Natural killer cell (primary cell): ENCODE results near the gene ODAM. TPM values are rescaled to one million over a fixed set of nuclear protein-coding genes. Genes with fewer than 3 reads are reported as not detected.
"Not testable (repeated sequence)": the region's sequence is repeated elsewhere in the genome, so short reads cannot be mapped to it uniquely, and the experiment has no call there.

Experiments
- ATAC-seq, 3 donors: fragments of 150-1000 bp in 2 of 3; fragments of 200-7000 bp in 1 of 3; cut with Tn5 transposase; 1 replicate in 1 of 3; 2 replicates in 2 of 3; pipeline ENCODE4 v1.10.0; 2021; ENCODE audit warnings: mild to moderate bottlenecking in 2 of 3, moderate library complexity in 2 of 3
- DNase-seq, 2 donors: peaks; one replicate each; pipeline versions ENCODE4 v3.0.0 to v3.0.0-alpha.2; 2013 to 2021; ENCODE audit warnings: mixed read lengths in 1 of 2
- H3K27ac ChIP-seq: one replicate; pipeline ENCODE4 v1.5.1; 2013; ENCODE audit warnings: mild to moderate bottlenecking, low read length
- H3K27me3 ChIP-seq: one replicate; pipeline ENCODE4 v1.6.1; 2013; ENCODE audit warnings: low read length; ENCODE audit not compliant: control insufficient read depth, insufficient read depth
- H3K36me3 ChIP-seq: one replicate; pipeline ENCODE4 v1.6.1; 2013; ENCODE audit warnings: low read length; ENCODE audit not compliant: control insufficient read depth, insufficient read depth
- H3K4me1 ChIP-seq: one replicate; pipeline ENCODE4 v1.6.1; 2013; ENCODE audit warnings: low read length; ENCODE audit not compliant: control insufficient read depth, insufficient read depth
- H3K4me3 ChIP-seq: one replicate; pipeline ENCODE4 v1.5.1; 2013; ENCODE audit warnings: low read length
- H3K9me3 ChIP-seq: one replicate; pipeline ENCODE4 v1.6.1; 2013; ENCODE audit warnings: low read length; ENCODE audit not compliant: control insufficient read depth, insufficient read depth
- H3K27ac Mint-ChIP-seq, 2 donors: one replicate each; pipeline ENCODE4 v1.8.0; 2022; ENCODE audit warnings: mild to moderate bottlenecking in 2 of 2, mixed read lengths in 2 of 2, moderate library complexity in 1 of 2
- H3K27me3 Mint-ChIP-seq, 2 donors: one replicate each; pipeline ENCODE4 v1.8.0; 2022; ENCODE audit warnings: low read depth in 2 of 2, mixed read lengths in 2 of 2
- H3K36me3 Mint-ChIP-seq: one replicate; pipeline ENCODE4 v1.8.0; 2022; ENCODE audit warnings: mixed read lengths
- H3K4me1 Mint-ChIP-seq, 2 donors: one replicate each; pipeline ENCODE4 v1.8.0; 2022; ENCODE audit warnings: mixed read lengths in 2 of 2
- H3K4me3 Mint-ChIP-seq: one replicate; pipeline ENCODE4 v1.8.0; 2022; ENCODE audit warnings: mild to moderate bottlenecking, moderate library complexity, mixed read lengths
- H3K9me3 Mint-ChIP-seq, 2 donors: one replicate each; pipeline ENCODE4 v1.8.0; 2022; ENCODE audit warnings: mixed read lengths in 2 of 2
- WGBS: methylation state at CpG from one replicate; pipeline ENCODE4 v1.1.7; 2013; ENCODE audit warnings: missing lambda C conversion rate; ENCODE audit not compliant: insufficient coverage; 5-methylcytosine and 5-hydroxymethylcytosine counted together
- intact Hi-C: fragments of 100-400 bp; cut with micrococcal nuclease; formaldehyde crosslinking; loops from one replicate; pipeline ENCODE4 v1.14.2; 2022
- total RNA-seq, 4 donors: library from RNA; stranded (reverse); fragments of 120-200 nt in 1 of 4; gene quantifications; one replicate each; pipeline versions ENCODE4 v1.2.3 to v1.2.4, GENCODE V29; 2013 to 2022
- TF ChIP-seq, protein P1 (sequence below): fragments of 200-600 bp; IDR thresholded peaks from one replicate; pipeline ENCODE4 v1.8.0; 2022; ENCODE audit warnings: antibody characterized with exemption

Gene ODAM
- total RNA-seq, 3 donors from 2014 or later (not counting 1 experiment from before 2014, with no cell fraction given) = not detected

DNA sequence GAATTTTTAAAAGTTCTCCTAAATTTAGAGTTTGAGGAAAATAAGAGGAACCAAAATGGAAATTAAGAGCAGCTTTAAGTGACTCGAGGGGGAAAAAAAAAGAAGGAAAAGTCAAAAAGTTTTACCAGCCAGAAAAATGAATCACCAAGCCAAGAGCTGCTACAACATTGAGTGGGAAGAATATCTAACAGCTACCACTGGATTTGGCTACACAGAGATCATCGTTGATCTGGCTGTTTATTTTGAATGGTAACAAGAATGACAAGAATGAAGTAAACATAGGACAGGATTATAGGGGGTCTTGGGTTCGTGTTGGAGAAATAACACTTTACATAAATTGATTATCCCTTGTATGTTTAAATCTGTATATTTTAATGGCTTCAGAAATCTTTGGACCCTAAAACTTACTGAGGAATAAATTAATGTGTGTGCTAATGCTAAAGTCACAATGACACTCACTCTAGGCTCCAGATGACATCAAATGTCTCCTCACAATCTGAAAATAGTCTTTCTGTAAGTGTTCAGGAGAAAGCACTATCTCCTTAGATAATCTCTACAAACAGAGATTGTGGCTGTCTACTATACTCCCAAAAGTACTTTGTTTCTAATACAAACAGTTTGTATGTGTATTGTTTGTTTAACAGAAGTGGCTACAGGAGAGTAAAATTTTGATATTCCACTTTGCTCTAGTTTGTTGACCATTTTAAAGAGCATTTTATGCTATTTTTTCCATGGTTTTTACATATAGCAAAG, 43.8 kb downstream of the ODAM start:
- TF ChIP-seq, protein P1, sequence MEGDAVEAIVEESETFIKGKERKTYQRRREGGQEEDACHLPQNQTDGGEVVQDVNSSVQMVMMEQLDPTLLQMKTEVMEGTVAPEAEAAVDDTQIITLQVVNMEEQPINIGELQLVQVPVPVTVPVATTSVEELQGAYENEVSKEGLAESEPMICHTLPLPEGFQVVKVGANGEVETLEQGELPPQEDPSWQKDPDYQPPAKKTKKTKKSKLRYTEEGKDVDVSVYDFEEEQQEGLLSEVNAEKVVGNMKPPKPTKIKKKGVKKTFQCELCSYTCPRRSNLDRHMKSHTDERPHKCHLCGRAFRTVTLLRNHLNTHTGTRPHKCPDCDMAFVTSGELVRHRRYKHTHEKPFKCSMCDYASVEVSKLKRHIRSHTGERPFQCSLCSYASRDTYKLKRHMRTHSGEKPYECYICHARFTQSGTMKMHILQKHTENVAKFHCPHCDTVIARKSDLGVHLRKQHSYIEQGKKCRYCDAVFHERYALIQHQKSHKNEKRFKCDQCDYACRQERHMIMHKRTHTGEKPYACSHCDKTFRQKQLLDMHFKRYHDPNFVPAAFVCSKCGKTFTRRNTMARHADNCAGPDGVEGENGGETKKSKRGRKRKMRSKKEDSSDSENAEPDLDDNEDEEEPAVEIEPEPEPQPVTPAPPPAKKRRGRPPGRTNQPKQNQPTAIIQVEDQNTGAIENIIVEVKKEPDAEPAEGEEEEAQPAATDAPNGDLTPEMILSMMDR = no peak
- no peaks in the 10 kb centered on the region for H3K27me3 ChIP-seq
- ATAC-seq (no peak), DNase-seq (no peak)
- no peaks in the 10 kb centered on the region for H3K4me1 ChIP-seq
- intact Hi-C loops = no loop called here
- H3K27ac Mint-ChIP-seq = no peak overlapping the region
- H3K36me3 ChIP-seq = no peaks in the 10 kb centered on the region
- H3K9me3 ChIP-seq = no peaks in the 10 kb centered on the region
- H3K27me3 Mint-ChIP-seq = no peaks in the 10 kb centered on the region
- H3K36me3 Mint-ChIP-seq = no peaks in the 10 kb centered on the region
- no peak overlapping the region for H3K4me3 ChIP-seq
- 44% methylated on average over 2 of the region's 3 CpGs for WGBS
- H3K27ac ChIP-seq = no peak overlapping the region
- H3K9me3 Mint-ChIP-seq = peaks cover 2 to 6% of the 10 kb centered on the region in 2 donors
- H3K4me3 Mint-ChIP-seq = no peak overlapping the region
- no peaks in the 10 kb centered on the region for H3K4me1 Mint-ChIP-seq

DNA sequence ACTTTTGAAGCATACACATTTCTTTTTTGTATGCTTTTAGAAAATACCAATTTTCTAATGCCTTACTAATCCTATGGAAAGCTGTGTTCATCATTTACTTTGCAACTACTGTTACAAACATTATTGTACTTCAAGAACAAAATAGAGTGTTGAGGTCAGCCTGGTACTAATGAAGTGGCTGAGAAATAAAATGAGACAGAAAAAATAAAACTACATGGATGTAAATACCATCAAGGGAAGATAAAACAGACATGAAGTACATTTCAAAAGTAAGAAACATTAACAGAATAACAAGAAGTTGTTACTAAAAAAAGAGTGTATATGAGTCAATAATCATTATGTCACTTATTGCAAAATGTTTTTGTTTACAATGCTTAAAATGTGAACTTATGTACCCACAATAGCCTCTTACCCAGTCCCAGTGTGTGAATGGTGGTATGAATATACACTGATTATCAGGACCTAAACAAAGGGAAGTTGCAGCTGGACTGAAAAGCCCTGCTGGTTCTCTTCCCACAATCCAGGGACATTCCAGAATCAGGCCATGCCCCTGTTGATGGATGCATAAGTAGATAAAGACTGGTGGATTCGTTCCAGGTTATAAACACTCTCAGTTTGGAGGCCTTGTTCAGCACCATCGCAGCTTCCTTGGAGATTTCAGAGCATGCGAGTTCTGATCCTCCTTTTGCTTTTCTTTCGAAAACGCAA, 44.5 kb downstream of the ODAM start:
- H3K9me3 Mint-ChIP-seq = peaks cover 2 to 6% of the 10 kb centered on the region in 2 donors
- TF ChIP-seq, protein P1 = no peak
- no peak overlapping the region for H3K27ac Mint-ChIP-seq

GRCh38 chr4:70242297-70242696, 46.8 kb downstream of the ODAM start, which contains the start of gene CSN3:
CSN3 (plus strand) TSS chr4:70242597; CDS start chr4:70244820, 2,223 bp downstream.
- H3K27ac ChIP-seq, H3K27me3 ChIP-seq, H3K9me3 Mint-ChIP-seq, H3K4me1 ChIP-seq, H3K36me3 ChIP-seq, DNase-seq, H3K4me3 Mint-ChIP-seq, H3K36me3 Mint-ChIP-seq, ATAC-seq, H3K27me3 Mint-ChIP-seq, H3K4me3 ChIP-seq, H3K4me1 Mint-ChIP-seq, H3K9me3 ChIP-seq, intact Hi-C loops, H3K27ac Mint-ChIP-seq: not testable (repeated sequence)
- WGBS = 88% methylated on average over 1 of the region's 3 CpGs

More for the DNA sequence above, 44.5 kb downstream of the ODAM start:
- Histone ChIP-seq H3K36me3 (no peaks in the 10 kb centered on the region), H3K27me3 (no peaks in the 10 kb centered on the region), H3K27ac (no peak overlapping the region), H3K4me1 (no peaks in the 10 kb centered on the region), H3K4me3 (no peak overlapping the region), H3K9me3 (no peaks in the 10 kb centered on the region)
- Mint-ChIP-seq H3K27me3 (no peaks in the 10 kb centered on the region), H3K4me3 (no peak overlapping the region), H3K4me1 (no peaks in the 10 kb centered on the region), H3K36me3 (no peaks in the 10 kb centered on the region)
- DNase-seq (no peak), ATAC-seq (no peak)
- 79% methylated on average over 3 of the region's 5 CpGs for WGBS
- intact Hi-C loops = no loop called here

DNA sequence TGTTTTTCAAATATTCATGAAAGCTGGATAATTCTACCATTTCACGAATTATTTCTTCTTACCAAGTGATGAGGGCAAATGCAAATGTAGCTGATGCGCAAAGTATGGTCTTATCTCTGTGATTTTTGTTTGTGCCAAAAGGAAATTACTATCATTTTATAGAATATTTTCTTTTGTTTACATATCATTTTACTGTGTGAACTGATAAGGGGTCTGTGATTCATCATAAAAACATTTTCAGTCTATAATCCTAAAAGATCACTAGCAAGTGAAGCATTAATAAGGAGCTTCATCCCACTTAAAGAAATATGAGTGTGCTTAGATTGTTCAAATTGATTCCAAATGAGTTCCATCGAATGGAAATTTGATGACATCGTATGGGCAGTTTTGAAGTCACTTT, 47.6 kb downstream of the ODAM start:
- H3K9me3 ChIP-seq = no peaks in the 10 kb centered on the region
- no peaks in the 10 kb centered on the region for H3K27me3 Mint-ChIP-seq
- no peak overlapping the region for H3K27ac Mint-ChIP-seq
- no peaks in the 10 kb centered on the region for H3K36me3 ChIP-seq
- H3K4me3 Mint-ChIP-seq = no peak overlapping the region
- no peaks in the 10 kb centered on the region for H3K4me1 ChIP-seq
- TF ChIP-seq, protein P1 = no peak
- 42% methylated on average over 2 of the region's 4 CpGs for WGBS
- DNase-seq (no peak), ATAC-seq (no peak)
- H3K4me1 Mint-ChIP-seq = no peaks in the 10 kb centered on the region
- H3K27me3 ChIP-seq = no peaks in the 10 kb centered on the region
- peaks cover 2 to 3% of the 10 kb centered on the region in 2 donors for H3K9me3 Mint-ChIP-seq
- no peak overlapping the region for H3K4me3 ChIP-seq
- no peak overlapping the region for H3K27ac ChIP-seq
- intact Hi-C loops = no loop called here
- no peaks in the 10 kb centered on the region for H3K36me3 Mint-ChIP-seq
